Keratinocyte (primary cell): ENCODE results near the gene HACE1. TPM values are rescaled to one million over a fixed set of nuclear protein-coding genes. Genes with fewer than 3 reads are reported as not detected.

Experiments used
- DNase-seq: peaks from one replicate; pipeline ENCODE4 v3.0.0-alpha.2; 2011; ENCODE audit warnings: low read depth, missing footprints, low spot score
- FAIRE-seq: peaks from 2 replicates; lab custom pipeline; 2011; peaks lifted over from hg19 to GRCh38; lab: Jason Lieb, UNC
- H2AFZ ChIP-seq: 2 replicates; pipeline ENCODE4 v1.6.0; 2012; ENCODE audit warnings: low read length, control low read depth, inconsistent platforms; ENCODE audit not compliant: control insufficient read depth
- H3K27ac ChIP-seq: 2 replicates; pipeline ENCODE4 v1.5.1; 2011; ENCODE audit warnings: low read length; ENCODE audit not compliant: control insufficient read depth, insufficient read depth
- H3K27me3 ChIP-seq: 3 replicates; pipeline ENCODE4 v1.6.0; 2011; ENCODE audit warnings: low read length; ENCODE audit not compliant: control insufficient read depth, insufficient read depth; ENCODE audit errors: extremely low read depth
- H3K36me3 ChIP-seq, 2 experiments: 2 replicates in 1 of 2; 3 replicates in 1 of 2; pipeline ENCODE4 v1.5.1; 2011; ENCODE audit warnings: low read length in 2 of 2, mild to moderate bottlenecking in 1 of 2; ENCODE audit not compliant: control insufficient read depth in 2 of 2, insufficient read depth in 2 of 2; ENCODE audit errors: extremely low read depth in 1 of 2
- H3K4me1 ChIP-seq: 3 replicates; pipeline ENCODE4 v1.5.1; 2011; ENCODE audit warnings: low read length; ENCODE audit not compliant: control insufficient read depth, insufficient read depth; ENCODE audit errors: extremely low read depth
- H3K4me2 ChIP-seq: 3 replicates; pipeline ENCODE4 v1.6.0; 2011; ENCODE audit warnings: low read depth, low read length; ENCODE audit not compliant: control insufficient read depth, insufficient read depth; ENCODE audit errors: extremely low read depth
- H3K4me3 ChIP-seq, 3 experiments: fragments of 200-600 bp in 1 of 3; sonication (generic) in 1 of 3; 2 replicates in 2 of 3; 3 replicates in 1 of 3; pipeline ENCODE4 v1.5.1; 2011 to 2016; ENCODE audit warnings: low read length in 3 of 3, mild to moderate bottlenecking in 3 of 3, control low read depth in 2 of 3, inconsistent platforms in 1 of 3, low read depth in 1 of 3, mixed read lengths in 1 of 3, mixed run types in 1 of 3, moderate library complexity in 1 of 3; ENCODE audit not compliant: control insufficient read depth in 2 of 3, insufficient read depth in 2 of 3; ENCODE audit errors: extremely low read depth in 1 of 3
- H3K79me2 ChIP-seq: 2 replicates; pipeline ENCODE4 v1.6.0; 2012; ENCODE audit warnings: low read length; ENCODE audit not compliant: control insufficient read depth, insufficient read depth
- H3K9ac ChIP-seq: 3 replicates; pipeline ENCODE4 v1.6.0; 2011; ENCODE audit warnings: low read length; ENCODE audit not compliant: control insufficient read depth, insufficient read depth; ENCODE audit errors: extremely low read depth
- H3K9me1 ChIP-seq: 3 replicates; pipeline ENCODE4 v1.6.0; 2011; ENCODE audit warnings: low read length; ENCODE audit not compliant: control insufficient read depth, insufficient read depth; ENCODE audit errors: extremely low read depth
- H3K9me3 ChIP-seq: 2 replicates; pipeline ENCODE4 v1.5.1; 2012; ENCODE audit warnings: low read depth, low read length; ENCODE audit not compliant: control insufficient read depth
- H4K20me1 ChIP-seq: 3 replicates; pipeline ENCODE4 v1.6.0; 2011; ENCODE audit warnings: low read length; ENCODE audit not compliant: control insufficient read depth, insufficient read depth; ENCODE audit errors: extremely low read depth
- EZH2 ChIP-seq: IDR thresholded peaks from one replicate; pipeline ENCODE4 v1.6.1; 2012; ENCODE audit warnings: inconsistent platforms, mild to moderate bottlenecking, low read length, moderate library complexity
- dilution Hi-C: fragments of 300-500 bp; cut with MboI; formaldehyde crosslinking; loops from one replicate; pipeline ENCODE4 v1.7.0; 2020; ENCODE audit warnings: low sequenced_read_pairs; ENCODE audit not compliant: extremely low pct_ligation_motif_present
- polyA plus RNA-seq, 5 experiments: library from polyadenylated mRNA; depleted of rRNA in 3 of 5; stranded (reverse) in 3 of 5; stranded (forward) in 1 of 5; unstranded in 1 of 5; fragments of >200 nt; gene quantifications; 1 replicate in 1 of 5; 2 replicates in 3 of 5; 3 replicates in 1 of 5; pipeline versions ENCODE4 v1.2.1 to v1.2.3, GENCODE V29; 2011 to 2012; ENCODE audit warnings: missing spikeins in 2 of 5, low read depth in 1 of 5, low replicate concordance in 1 of 5
- small RNA-seq, 3 experiments: library from RNA; depleted of rRNA; stranded (forward); fragments of <200 nt; gene quantifications; one replicate each; pipeline ENCODE3, GENCODE V24; 2012; ENCODE audit warnings: low read depth in 3 of 3, low replicate concordance in 1 of 3; ENCODE audit not compliant: insufficient read length in 3 of 3
- TF ChIP-seq, protein P1 (sequence below), 3 experiments: IDR thresholded peaks in 1 of 3; conservative IDR thresholded peaks in 1 of 3; optimal IDR thresholded peaks in 1 of 3; 2 replicates in 2 of 3; 3 replicates in 1 of 3; pipeline versions ENCODE3 to v1.5.1; 2011; ENCODE audit warnings: low read length in 3 of 3, mild to moderate bottlenecking in 3 of 3, moderate library complexity in 2 of 3, control low read depth in 1 of 3, inconsistent platforms in 1 of 3; ENCODE audit not compliant: insufficient read depth in 2 of 3; ENCODE audit errors: extremely low read depth in 1 of 3

The HACE1 gene
- polyA plus RNA-seq, 1 donor (not counting 4 experiments of a cell fraction or from before 2014, with no cell fraction given) = 7.4 TPM

GRCh38 chr6:104679971-104680370 is 179.7 kb downstream of the HACE1 start:
- no peaks in the 10 kb centered on the region for H3K79me2 ChIP-seq

More at GRCh38 chr6:104679971-104680370, 179.7 kb downstream of the HACE1 start:
- H3K36me3 ChIP-seq = no peaks in the 10 kb centered on the region
- H3K4me1 ChIP-seq = no peaks in the 10 kb centered on the region
- no peak overlapping the region for H3K9ac ChIP-seq
- H4K20me1 ChIP-seq = no peaks in the 10 kb centered on the region
- TF ChIP-seq, protein P1, sequence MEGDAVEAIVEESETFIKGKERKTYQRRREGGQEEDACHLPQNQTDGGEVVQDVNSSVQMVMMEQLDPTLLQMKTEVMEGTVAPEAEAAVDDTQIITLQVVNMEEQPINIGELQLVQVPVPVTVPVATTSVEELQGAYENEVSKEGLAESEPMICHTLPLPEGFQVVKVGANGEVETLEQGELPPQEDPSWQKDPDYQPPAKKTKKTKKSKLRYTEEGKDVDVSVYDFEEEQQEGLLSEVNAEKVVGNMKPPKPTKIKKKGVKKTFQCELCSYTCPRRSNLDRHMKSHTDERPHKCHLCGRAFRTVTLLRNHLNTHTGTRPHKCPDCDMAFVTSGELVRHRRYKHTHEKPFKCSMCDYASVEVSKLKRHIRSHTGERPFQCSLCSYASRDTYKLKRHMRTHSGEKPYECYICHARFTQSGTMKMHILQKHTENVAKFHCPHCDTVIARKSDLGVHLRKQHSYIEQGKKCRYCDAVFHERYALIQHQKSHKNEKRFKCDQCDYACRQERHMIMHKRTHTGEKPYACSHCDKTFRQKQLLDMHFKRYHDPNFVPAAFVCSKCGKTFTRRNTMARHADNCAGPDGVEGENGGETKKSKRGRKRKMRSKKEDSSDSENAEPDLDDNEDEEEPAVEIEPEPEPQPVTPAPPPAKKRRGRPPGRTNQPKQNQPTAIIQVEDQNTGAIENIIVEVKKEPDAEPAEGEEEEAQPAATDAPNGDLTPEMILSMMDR (optimal IDR thresholded peaks at IDR 0.05 in 1 of 3, IDR thresholded peaks at IDR 0.05 in 1 of 3, conservative IDR thresholded peaks at IDR 0.05 in 1 of 3; ENCODE audit: extremely low read depth in 1 of 3, insufficient read depth in 2 of 3, low read length in 3 of 3) = no peak
- TF ChIP-seq EZH2 = no peak
- no peak overlapping the region for H3K4me2 ChIP-seq
- H2AFZ ChIP-seq = no peak overlapping the region
- no peaks in the 10 kb centered on the region for H3K9me3 ChIP-seq
- H3K9me1 ChIP-seq = no peaks in the 10 kb centered on the region
- dilution Hi-C loops = no loop called here
- H3K4me3 ChIP-seq = no peak overlapping the region
- H3K27ac ChIP-seq = no peak overlapping the region
- FAIRE-seq (no peak), DNase-seq (no peak)
- no peaks in the 10 kb centered on the region for H3K27me3 ChIP-seq

Small RNA genes within 50 kb of the gene (small RNA-seq; reads per million reads assigned to genes)
- gene RNU6-897P = 0 reads per million in 3 experiments

Other genes with a start within 250 kb of the HACE1 start
- 0.02 TPM in 1 of 3 replicates, not detected in the others for gene LIN28B, start 97.2 kb upstream of the HACE1 start, polyA plus RNA-seq